HG02610 (cell line): ENCODE results near the gene NPR2.
A peak's percentile ranks its signal among the peaks of the same experiment; 100 is the strongest.

Experiments used
- ATAC-seq: cut with Tn5 transposase; IDR thresholded peaks from one replicate; pipeline ENCODE4 v1.9.1; 2021; ENCODE audit warnings: mild to moderate bottlenecking, moderate library complexity; ENCODE audit not compliant: unreplicated experiment

The NPR2 gene

GRCh38 chr9:35798658-35799374, 7.4 kb downstream of the NPR2 start:
- peak; percentile 76 for ATAC-seq

DNA sequence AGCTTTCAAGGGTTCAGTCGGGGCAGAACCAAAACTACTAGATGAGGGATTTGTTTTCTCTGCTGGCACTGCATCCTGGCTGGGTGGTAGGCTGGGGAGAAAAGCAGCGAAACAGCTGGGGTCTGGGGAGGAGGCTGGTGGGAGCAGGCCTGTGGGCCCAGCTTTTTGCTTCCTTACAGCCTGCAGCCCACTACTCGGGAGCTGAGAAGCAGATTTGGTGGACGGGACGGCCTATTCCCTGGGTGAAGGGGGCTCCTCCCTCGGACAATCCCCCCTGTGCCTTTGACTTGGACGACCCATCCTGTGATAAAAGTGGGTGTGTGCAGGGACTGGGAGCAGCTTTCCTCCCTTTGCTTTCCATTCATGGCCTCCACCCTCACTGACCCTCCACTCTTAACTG, 9.1 kb downstream of the NPR2 start:
- no peak for ATAC-seq

DNA sequence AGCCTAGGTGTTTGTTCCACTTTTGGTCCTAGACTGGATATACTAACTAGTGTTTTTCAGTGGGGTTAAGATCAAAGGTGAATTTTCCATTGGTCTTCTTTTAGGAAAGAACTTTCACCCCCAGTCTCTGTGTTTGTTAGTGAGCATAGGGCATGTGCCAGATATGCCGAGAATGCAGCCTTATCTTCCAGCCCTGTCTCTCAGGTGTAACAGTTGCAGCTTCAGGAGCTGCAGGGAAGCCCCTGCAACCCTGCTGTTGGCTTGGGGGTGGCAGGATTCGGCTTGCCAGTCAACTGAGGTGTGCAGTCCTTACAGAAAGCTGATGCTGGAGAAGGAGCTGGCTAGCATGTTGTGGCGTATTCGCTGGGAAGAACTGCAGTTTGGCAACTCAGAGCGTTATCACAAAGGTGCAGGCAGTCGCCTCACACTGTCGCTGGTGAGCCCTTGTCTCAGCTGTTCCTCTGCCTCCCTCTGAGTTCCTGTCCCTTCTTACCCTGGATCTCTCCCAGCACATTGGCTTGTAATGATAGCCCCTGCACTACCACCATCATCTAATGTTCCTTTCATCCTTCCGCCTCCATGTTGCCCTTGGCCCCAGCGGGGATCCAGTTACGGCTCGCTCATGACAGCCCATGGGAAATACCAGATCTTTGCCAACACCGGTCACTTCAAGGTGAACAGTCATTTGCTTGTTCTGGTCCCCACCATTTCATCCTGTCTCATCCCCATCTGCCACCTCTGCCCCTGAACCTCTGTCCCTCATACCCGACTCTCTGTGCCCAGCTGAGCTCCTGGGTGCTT, 10.1 kb downstream of the NPR2 start:
- ATAC-seq: no peak

DNA sequence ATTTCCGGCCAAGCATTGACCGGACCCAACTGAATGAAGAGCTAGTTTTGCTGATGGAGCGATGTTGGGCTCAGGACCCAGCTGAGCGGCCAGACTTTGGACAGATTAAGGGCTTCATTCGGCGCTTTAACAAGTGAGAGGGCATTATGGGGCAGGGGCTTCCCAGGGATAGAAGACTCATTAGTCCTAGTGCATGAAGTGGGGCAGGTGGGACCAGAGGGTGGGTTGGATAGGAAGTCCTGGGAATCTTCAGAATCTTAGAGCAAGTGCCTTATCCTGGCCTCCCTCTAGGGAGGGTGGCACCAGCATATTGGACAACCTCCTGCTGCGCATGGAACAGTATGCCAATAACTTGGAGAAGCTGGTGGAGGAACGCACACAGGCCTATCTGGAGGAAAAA, 14.7 kb downstream of the NPR2 start:
- no peak for ATAC-seq

DNA sequence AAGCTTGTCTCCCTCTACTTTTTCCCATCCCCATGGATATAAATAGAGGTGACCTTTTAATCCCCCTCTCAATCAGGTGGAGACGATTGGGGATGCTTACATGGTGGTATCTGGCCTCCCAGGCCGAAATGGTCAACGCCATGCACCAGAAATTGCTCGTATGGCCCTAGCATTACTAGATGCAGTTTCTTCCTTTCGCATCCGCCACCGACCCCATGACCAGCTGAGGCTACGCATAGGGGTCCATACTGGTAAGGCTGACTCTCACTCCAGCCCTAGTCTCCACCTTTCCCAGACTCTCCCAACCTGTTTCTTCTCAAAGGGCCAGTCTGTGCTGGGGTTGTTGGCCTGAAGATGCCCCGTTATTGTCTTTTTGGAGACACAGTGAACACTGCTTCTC, 17.0 kb downstream of the NPR2 start:
- no peak for ATAC-seq

DNA sequence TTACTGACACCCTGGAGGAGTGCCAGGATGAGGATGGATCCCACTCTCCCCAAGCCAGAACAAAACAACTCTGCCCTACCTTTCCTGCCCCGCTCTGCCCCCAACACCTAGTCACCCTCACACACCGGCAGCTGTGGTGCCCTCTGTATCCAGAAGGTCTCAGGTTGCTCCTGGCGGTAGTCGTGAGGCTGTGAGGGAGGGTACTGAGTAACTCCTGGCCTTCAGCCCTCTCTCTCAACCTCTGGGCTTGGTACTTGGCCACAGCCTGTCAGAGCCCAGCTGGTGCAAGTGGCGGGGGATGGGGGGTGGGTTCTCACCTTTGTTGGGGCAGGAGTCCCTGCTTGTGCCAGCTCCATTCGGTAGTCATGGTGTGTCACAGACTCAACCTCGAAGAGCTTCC, 18.7 kb downstream of the NPR2 start:
- ATAC-seq: no peak

GRCh38 chr9:35811381-35812024, 20.1 kb downstream of the NPR2 start:
- ATAC-seq: no peak

GRCh38 chr9:35812025-35812602, 20.7 kb downstream of the NPR2 start, which contains the start of gene SPAG8:
Gene SPAG8, minus strand, starts transcription at chr9:35812262. Its CDS starts 115 bp downstream, at chr9:35812147.
- ATAC-seq: peak; percentile 70

- no peak for ATAC-seq
Observed at GRCh38 chr9:35813434-35814105, 22.2 kb downstream of the NPR2 start.

GRCh38 chr9:35814106-35814840, 22.9 kb downstream of the NPR2 start:
- ATAC-seq: peak; percentile 4

DNA sequence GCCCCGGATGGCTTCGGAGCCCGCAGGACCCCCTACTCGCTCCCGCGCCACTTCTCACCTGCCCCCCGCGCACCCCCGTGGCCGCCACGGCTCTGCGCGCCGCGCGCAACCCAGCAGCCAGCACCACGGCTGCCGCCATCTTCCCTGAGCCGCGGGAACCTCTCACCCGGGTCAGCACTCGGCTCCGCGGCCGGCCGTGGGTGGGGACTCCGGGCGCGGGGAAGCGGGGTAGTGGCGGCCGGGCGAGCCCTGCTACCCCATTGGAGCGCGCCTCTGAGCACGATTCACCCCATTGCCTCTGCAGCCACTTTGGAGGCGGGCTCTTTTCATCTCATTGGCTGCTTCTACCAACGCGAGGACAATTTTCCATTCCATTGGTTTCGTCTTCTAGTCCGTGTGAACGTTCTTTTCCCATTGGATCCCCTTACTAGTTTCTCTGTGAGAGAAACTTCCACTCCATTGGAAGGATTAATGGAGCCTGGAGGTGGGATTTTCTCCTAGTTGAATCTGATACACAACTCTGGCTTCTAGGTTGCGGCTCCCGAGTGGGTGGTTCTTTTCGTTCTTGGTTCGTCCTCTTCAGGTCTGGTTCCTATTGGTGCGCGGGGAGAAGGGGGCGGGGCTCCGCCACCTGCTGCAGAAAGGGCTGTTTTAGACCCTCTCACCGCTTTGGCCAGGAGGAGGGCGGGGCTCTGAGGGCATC, 23.6 kb downstream of the NPR2 start, which contains the start of gene HINT2:
TSS of gene HINT2 (minus strand) at position 202 of the 703 bp plus-strand sequence. CDS start at position 139, 63 bp downstream.
- peak; percentile 71 for ATAC-seq

DNA sequence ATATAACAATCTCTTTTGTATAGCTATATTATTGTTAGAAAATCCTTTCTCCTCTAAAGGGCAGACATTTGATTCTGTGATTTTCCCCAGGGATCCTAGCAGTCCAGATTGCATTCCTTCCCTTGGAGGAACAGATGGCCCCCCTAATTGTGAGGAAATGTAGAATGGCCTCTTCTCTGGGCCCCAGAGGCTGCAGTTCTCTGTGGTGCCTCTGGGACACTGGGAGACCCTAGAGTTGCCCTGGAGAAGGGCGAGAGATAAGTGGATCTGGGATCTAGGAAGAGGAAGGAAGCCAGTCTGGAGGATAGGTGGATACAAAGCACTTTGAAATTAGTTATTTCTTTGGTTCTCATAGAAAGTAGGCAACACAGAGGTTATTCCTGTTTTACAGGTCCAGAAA, 25.3 kb downstream of the NPR2 start:
- no peak for ATAC-seq

- ATAC-seq: no peak
Observed at GRCh38 chr9:35818341-35818740, 26.9 kb downstream of the NPR2 start.

- ATAC-seq: no peak
Observed at GRCh38 chr9:35820076-35820475, 28.7 kb downstream of the NPR2 start.

- no peak for ATAC-seq
Observed at GRCh38 chr9:35822926-35823325, 31.5 kb downstream of the NPR2 start.

- peak; percentile 50 for ATAC-seq
Observed at GRCh38 chr9:35826071-35826701, 34.8 kb downstream of the NPR2 start.

DNA sequence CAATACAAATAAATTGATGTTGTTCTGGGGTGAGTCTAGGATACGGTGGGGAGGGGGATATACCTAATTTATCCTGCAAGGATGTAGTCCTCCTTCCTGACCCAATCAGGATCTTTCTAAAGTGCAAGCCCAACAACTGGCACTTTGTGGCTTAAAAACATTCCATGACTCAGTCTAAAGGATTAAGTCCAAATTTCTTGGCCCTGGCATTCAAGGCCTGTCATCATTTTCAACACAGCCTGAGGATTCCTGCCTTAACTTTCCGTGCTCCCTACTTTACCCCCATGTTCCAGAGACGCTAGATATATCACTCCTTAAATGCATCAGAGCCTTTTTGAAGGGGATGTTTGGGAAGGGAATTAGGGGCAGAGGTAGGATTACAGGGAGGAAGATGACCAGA, 36.1 kb downstream of the NPR2 start:
- ATAC-seq: no peak

GRCh38 chr9:35828716-35829083, 37.3 kb downstream of the NPR2 start, which contains the start of gene FAM221B:
Gene FAM221B, minus strand, starts transcription at chr9:35828732. Its CDS starts 2,571 bp downstream, at chr9:35826161.
- no peak for ATAC-seq
